Measurements from ENCODE around the gene SRP14. TPM values are rescaled to one million over a fixed set of nuclear protein-coding genes. Genes with fewer than 3 reads are reported as not detected.

Gene SRP14
- total RNA-seq, 3 donors from 2014 or later: 279 to 310 (median 299) TPM

DNA sequence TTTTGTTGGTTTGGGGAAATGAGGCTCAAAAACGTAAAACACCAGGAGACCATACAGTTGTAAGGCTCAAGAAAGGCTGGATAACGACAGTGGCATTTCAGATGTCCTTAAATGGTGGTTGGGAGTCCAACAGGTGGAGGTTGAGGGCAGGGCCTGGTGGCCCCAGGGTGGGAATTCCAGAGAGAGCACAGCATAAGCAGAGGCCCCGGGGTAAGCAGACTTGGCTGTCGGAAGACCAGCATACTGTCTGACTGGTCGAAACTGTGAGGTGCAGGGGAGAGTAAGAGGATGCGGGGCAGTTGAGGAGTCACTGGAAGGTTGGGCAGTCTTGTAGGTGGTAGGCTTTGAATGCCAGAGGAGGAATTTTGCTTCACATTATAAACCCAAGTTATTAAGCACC is 48.3 kb downstream of the SRP14 start:
- H3K36me3 ChIP-seq: peaks cover 4% of the 10 kb centered on the region

DNA sequence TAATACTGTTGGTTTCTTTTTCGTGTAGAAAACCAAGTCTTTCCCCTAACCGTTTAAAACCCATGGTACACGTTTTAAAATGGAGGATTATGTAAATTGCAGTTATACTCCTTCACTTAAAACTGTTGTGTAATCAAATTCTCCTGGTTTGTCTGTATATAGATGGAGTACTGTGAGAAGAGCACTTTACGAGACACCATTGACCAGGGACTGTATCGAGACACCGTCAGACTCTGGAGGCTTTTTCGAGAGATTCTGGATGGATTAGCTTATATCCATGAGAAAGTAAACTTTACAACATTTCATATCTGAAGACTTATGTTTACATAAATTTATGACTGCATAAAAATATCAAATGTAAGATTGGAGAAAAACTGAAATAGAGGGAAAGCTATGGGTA is 51.2 kb downstream of the SRP14 start:
- H3K9me3 ChIP-seq: no peaks in the 10 kb centered on the region
- no peak overlapping the region for H3K4me3 ChIP-seq
- no peaks in the 10 kb centered on the region for H3K4me1 ChIP-seq
- intact Hi-C loops (cut with DNase I; ENCODE audit: low total_unique reads): no loop called here
- no peak overlapping the region for H3K27ac ChIP-seq
- H3K36me3 ChIP-seq: no peaks in the 10 kb centered on the region
- no peak for DNase-seq (ENCODE audit: low spot score in 2 of 2)
- no peaks in the 10 kb centered on the region for H3K27me3 ChIP-seq
- TF ChIP-seq POLR2AphosphoS5 (IDR thresholded peaks at IDR 0.05) (no peak), POLR2A (IDR thresholded peaks at IDR 0.05) (no peak)
- TF ChIP-seq, protein P1, sequence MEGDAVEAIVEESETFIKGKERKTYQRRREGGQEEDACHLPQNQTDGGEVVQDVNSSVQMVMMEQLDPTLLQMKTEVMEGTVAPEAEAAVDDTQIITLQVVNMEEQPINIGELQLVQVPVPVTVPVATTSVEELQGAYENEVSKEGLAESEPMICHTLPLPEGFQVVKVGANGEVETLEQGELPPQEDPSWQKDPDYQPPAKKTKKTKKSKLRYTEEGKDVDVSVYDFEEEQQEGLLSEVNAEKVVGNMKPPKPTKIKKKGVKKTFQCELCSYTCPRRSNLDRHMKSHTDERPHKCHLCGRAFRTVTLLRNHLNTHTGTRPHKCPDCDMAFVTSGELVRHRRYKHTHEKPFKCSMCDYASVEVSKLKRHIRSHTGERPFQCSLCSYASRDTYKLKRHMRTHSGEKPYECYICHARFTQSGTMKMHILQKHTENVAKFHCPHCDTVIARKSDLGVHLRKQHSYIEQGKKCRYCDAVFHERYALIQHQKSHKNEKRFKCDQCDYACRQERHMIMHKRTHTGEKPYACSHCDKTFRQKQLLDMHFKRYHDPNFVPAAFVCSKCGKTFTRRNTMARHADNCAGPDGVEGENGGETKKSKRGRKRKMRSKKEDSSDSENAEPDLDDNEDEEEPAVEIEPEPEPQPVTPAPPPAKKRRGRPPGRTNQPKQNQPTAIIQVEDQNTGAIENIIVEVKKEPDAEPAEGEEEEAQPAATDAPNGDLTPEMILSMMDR (IDR thresholded peaks at IDR 0.05): no peak

More for the DNA sequence above, 48.3 kb downstream of the SRP14 start:
- DNase-seq (ENCODE audit: low spot score in 2 of 2): no peak
- no peak overlapping the region for H3K27ac ChIP-seq
- intact Hi-C loops (cut with DNase I; ENCODE audit: low total_unique reads): no loop called here
- H3K4me3 ChIP-seq: no peak overlapping the region
- H3K4me1 ChIP-seq: no peaks in the 10 kb centered on the region
- H3K9me3 ChIP-seq: no peaks in the 10 kb centered on the region
- TF ChIP-seq, protein P1 (IDR thresholded peaks at IDR 0.05): no peak
- no peaks in the 10 kb centered on the region for H3K27me3 ChIP-seq

Other genes with a start within 250 kb of the SRP14 start
- gene GPR176, start 118.9 kb downstream of the SRP14 start, total RNA-seq: 10 to 100 TPM in 1 of 3 donors, 1 to 10 TPM in 2; 4.4 to 12.1 (median 9.4) TPM
- 10 to 100 TPM; 44.9 to 54.3 (median 46.7) TPM for gene EIF2AK4, start 105.1 kb downstream of the SRP14 start, total RNA-seq
- 10 to 100 TPM in 1 of 3 donors, 1 to 10 TPM in 2; 8.2 to 24.4 (median 9.3) TPM for gene BMF, start 69.7 kb upstream of the SRP14 start, total RNA-seq
- gene BUB1B, start 121.9 kb upstream of the SRP14 start, total RNA-seq: 1 to 10 TPM in 2 of 3 donors, under 1 TPM in 1; 0.33 to 1.9 (median 1.4) TPM
- gene PAK6, start 199.9 kb upstream of the SRP14 start, total RNA-seq: 10 to 100 TPM in 1 of 3 donors, 1 to 10 TPM in 1, under 1 TPM in 1; 0.80 to 11.0 (median 9.5) TPM
- gene ANKRD63, start 243.9 kb upstream of the SRP14 start, total RNA-seq: not detected